ENCODE results near the gene UBE2D1.

UBE2D1 gene

GRCh38 chr10:58326967-58327381 lies 7.8 kb upstream of the UBE2D1 start:
- Mint-ChIP-seq H3K4me3 (no peak overlapping the region), H3K27ac (no peak overlapping the region), H3K27me3 (no peaks in the 10 kb centered on the region), H3K36me3 (no peaks in the 10 kb centered on the region), H3K4me1 (peaks cover 12% of the 10 kb centered on the region), H3K9me3 (no peaks in the 10 kb centered on the region)

GRCh38 chr10:58328233-58328632 lies 6.6 kb upstream of the UBE2D1 start:
- Mint-ChIP-seq H3K27ac (no peak overlapping the region), H3K36me3 (no peaks in the 10 kb centered on the region), H3K4me3 (no peak overlapping the region), H3K4me1 (peaks cover 1% of the 10 kb centered on the region), H3K9me3 (no peaks in the 10 kb centered on the region), H3K27me3 (peaks cover 3% of the 10 kb centered on the region)

DNA sequence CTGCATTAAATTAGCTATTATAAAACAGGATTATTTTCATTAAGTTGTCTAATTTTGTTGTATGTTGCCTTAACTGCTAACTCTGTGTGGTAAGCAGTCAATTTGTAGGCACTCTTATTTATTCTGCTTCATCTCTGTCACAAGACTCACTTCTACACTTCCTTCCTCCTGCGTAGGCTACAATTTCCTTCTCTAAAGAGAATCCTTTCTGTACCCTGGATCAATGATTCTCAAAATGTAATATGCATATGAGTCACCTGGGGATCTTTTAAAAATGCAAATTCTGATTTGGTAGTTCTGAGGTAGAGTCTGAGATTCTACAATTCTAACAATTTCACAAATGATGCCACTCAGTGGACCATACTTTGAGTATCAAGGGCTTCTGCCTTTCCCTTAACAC lies 4.4 kb upstream of the UBE2D1 start:
- no peak overlapping the region for H3K4me3 Mint-ChIP-seq
- no peak overlapping the region for H3K27ac Mint-ChIP-seq
- peaks cover 3% of the 10 kb centered on the region for H3K27me3 Mint-ChIP-seq
- H3K4me1 Mint-ChIP-seq, result peaks cover 7% of the 10 kb centered on the region
- no peaks in the 10 kb centered on the region for H3K36me3 Mint-ChIP-seq
- H3K9me3 Mint-ChIP-seq, result no peaks in the 10 kb centered on the region

DNA sequence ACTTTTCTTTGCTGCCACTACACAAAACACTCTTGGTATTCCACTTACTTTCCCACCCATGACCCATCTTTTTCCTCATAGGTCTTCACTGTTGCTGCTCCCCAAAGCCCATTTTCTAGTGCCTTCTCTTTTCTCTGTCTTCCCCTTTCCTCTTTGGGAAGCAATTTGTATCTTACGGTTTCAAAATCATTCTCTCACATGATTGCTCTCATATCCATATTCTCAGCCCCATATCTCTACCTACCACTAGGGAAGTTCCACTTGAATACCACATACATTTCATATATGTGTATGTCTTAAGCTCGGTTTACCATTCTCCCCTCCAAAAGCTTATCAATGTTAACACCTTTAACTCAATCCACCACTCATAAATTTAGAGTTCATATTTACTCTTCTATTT lies 3.2 kb upstream of the UBE2D1 start:
- H3K4me1 Mint-ChIP-seq, result peaks cover 19% of the 10 kb centered on the region
- H3K36me3 Mint-ChIP-seq, result peaks cover 2% of the 10 kb centered on the region
- peaks cover 3% of the 10 kb centered on the region for H3K27me3 Mint-ChIP-seq
- no peaks in the 10 kb centered on the region for H3K9me3 Mint-ChIP-seq
- no peak overlapping the region for H3K4me3 Mint-ChIP-seq
- H3K27ac Mint-ChIP-seq, result no peak overlapping the region

GRCh38 chr10:58335306-58336005 lies 650 bp downstream of the UBE2D1 start:
- H3K4me1 Mint-ChIP-seq, result peaks cover 45% of the 10 kb centered on the region
- peaks cover 3% of the 10 kb centered on the region for H3K27me3 Mint-ChIP-seq
- H3K9me3 Mint-ChIP-seq, result no peaks in the 10 kb centered on the region
- H3K36me3 Mint-ChIP-seq, result peaks cover 4% of the 10 kb centered on the region
- peak overlapping the region; percentile 98 for H3K4me3 Mint-ChIP-seq
- peak overlapping the region; percentile 97 for H3K27ac Mint-ChIP-seq

GRCh38 chr10:58336242-58336641 lies 1.4 kb downstream of the UBE2D1 start:
- no peak overlapping the region for H3K27ac Mint-ChIP-seq
- peak overlapping the region; percentile 98 for H3K4me3 Mint-ChIP-seq
- peaks cover 3% of the 10 kb centered on the region for H3K27me3 Mint-ChIP-seq
- peaks cover 6% of the 10 kb centered on the region for H3K36me3 Mint-ChIP-seq
- no peaks in the 10 kb centered on the region for H3K9me3 Mint-ChIP-seq
- H3K4me1 Mint-ChIP-seq, result peaks cover 53% of the 10 kb centered on the region

DNA sequence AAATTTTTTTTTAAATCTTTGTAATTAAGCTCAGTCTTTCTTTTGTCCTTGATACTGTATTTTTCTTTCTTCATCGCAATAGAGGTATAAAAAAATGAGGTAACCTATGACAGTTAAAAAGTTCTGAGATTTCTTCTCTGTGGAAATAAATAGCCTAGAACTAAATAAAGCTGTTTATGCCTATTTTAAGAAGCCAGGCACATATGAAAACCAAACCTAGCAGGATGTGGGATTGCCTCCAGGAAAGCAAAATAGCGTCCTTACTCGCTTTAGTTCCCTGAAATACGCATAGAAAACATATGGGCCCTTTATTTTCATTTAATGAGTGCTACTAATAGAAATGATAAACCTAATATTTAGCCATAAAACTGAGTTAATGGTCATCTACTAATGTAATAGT lies 6.6 kb downstream of the UBE2D1 start:
- peaks cover 13% of the 10 kb centered on the region for H3K36me3 Mint-ChIP-seq
- H3K9me3 Mint-ChIP-seq, result no peaks in the 10 kb centered on the region
- H3K4me1 Mint-ChIP-seq, result peaks cover 64% of the 10 kb centered on the region
- no peak overlapping the region for H3K4me3 Mint-ChIP-seq
- H3K27me3 Mint-ChIP-seq, result no peaks in the 10 kb centered on the region
- peak overlapping the region; percentile 12 for H3K27ac Mint-ChIP-seq

DNA sequence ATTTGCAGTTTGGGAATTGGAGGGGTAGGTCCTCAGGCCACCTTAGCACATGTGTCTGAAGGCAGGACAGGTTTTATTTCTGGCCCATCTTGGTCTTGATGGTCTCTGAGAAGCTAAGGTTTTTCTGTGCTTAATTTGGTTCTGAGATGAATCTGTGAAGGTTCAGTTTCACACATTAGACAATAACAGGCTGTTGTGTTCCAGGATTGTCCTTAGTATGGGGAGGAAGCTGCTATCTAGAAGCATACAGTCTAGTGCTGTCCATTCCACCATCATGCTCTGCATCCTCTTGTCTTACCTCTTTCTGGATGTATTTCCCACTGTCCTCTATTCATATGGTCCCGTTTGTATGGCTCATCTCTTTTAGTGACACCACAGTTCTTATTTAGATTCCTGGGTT lies 7.1 kb downstream of the UBE2D1 start:
- peaks cover 61% of the 10 kb centered on the region for H3K4me1 Mint-ChIP-seq
- H3K36me3 Mint-ChIP-seq, result peaks cover 15% of the 10 kb centered on the region
- no peak overlapping the region for H3K27ac Mint-ChIP-seq
- H3K27me3 Mint-ChIP-seq, result no peaks in the 10 kb centered on the region
- no peaks in the 10 kb centered on the region for H3K9me3 Mint-ChIP-seq
- no peak overlapping the region for H3K4me3 Mint-ChIP-seq

GRCh38 chr10:58347967-58348366 lies 13.2 kb downstream of the UBE2D1 start:
- H3K4me3 Mint-ChIP-seq, result no peak overlapping the region
- H3K36me3 Mint-ChIP-seq, result peaks cover 13% of the 10 kb centered on the region
- H3K27me3 Mint-ChIP-seq, result no peaks in the 10 kb centered on the region
- no peaks in the 10 kb centered on the region for H3K9me3 Mint-ChIP-seq
- no peak overlapping the region for H3K27ac Mint-ChIP-seq
- peaks cover 65% of the 10 kb centered on the region for H3K4me1 Mint-ChIP-seq

DNA sequence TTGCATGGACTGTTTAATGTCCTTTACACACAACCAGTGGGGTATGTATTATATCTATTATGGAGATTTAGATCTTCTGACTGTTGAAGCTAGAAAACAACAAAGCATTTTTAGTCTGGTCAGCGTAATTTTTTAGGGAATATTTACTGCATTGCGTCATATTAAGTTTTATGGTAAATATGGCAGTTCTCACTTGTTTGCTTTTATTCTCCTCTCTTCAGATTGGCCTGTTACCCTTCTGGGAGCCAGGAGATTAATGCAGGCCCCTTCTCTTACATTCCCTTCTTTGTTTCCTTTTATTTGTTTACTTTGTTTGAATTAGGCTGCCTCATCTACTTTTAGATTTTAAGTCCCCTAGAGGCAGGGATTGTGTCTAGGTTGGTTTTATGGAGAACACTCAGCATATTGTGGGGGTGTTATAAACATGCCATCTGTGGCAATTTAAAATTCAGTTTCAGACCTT lies 13.8 kb downstream of the UBE2D1 start:
- Mint-ChIP-seq H3K36me3 (peaks cover 10% of the 10 kb centered on the region), H3K27me3 (no peaks in the 10 kb centered on the region), H3K9me3 (no peaks in the 10 kb centered on the region), H3K4me3 (no peak overlapping the region), H3K27ac (no peak overlapping the region), H3K4me1 (peaks cover 62% of the 10 kb centered on the region)

DNA sequence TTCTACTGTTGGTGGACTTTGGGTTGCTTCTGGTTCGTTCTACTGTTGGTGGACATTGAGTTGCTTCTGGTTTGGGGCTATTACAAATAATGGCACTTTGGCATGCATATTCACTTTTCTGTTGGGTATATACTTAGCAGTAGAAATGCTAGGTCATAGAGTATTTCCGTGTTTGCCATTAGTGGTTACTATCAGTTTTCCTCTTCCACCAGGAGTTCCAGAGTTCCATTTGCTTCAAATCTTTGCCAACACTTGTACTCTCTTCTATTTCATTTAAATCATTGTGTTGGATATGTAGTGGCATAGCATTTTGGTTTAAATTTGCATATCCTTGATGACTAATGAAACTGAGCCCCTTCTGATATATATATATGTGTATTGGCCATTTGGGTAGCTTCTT lies 15.2 kb downstream of the UBE2D1 start:
- Mint-ChIP-seq H3K36me3 (peaks cover 10% of the 10 kb centered on the region), H3K27ac (no peak overlapping the region), H3K9me3 (no peaks in the 10 kb centered on the region), H3K4me3 (no peak overlapping the region), H3K4me1 (peaks cover 62% of the 10 kb centered on the region), H3K27me3 (no peaks in the 10 kb centered on the region)

GRCh38 chr10:58350619-58351323 lies 16.0 kb downstream of the UBE2D1 start:
- Mint-ChIP-seq H3K4me3 (no peak overlapping the region), H3K27me3 (no peaks in the 10 kb centered on the region), H3K27ac (no peak overlapping the region), H3K36me3 (peaks cover 7% of the 10 kb centered on the region), H3K9me3 (no peaks in the 10 kb centered on the region), H3K4me1 (peaks cover 69% of the 10 kb centered on the region)

- Mint-ChIP-seq H3K4me1 (peaks cover 74% of the 10 kb centered on the region), H3K27ac (no peak overlapping the region), H3K9me3 (no peaks in the 10 kb centered on the region), H3K4me3 (no peak overlapping the region), H3K36me3 (peaks cover 2% of the 10 kb centered on the region), H3K27me3 (no peaks in the 10 kb centered on the region)
Observed at GRCh38 chr10:58351616-58352578, 17.1 kb downstream of the UBE2D1 start.

DNA sequence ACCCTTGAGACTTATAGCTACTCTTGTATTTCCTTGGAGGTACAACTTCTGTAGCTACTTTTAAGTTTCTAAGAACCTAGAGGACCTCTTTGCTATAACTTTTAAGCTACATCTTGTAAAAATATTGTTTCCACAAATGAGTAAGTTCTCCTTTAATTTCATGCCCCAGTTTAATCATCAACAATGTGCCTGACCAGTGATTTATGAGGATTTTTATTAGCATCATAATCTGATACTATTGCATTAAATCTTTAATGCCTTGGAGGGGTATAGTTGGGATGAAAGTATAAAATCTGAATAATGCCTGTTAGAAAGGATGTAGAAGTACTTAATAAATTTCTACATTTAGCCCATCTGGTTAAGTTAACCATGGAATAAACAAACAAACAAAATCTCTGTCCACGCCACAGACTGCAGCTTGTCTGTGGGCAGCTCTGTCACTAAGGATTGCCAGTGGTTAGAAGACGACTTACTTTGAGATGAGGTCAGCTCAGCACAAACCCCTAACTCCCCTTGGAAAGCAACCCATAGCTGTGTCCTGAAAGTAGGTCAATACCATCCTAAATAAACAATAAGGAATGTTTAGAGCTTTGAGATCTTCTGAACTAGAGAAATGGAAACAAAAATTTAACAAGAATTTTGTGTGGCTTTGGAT lies 18.3 kb downstream of the UBE2D1 start:
- Mint-ChIP-seq H3K27me3 (no peaks in the 10 kb centered on the region), H3K36me3 (no peaks in the 10 kb centered on the region), H3K9me3 (no peaks in the 10 kb centered on the region), H3K4me1 (peaks cover 74% of the 10 kb centered on the region), H3K27ac (no peak overlapping the region), H3K4me3 (no peak overlapping the region)

- no peaks in the 10 kb centered on the region for H3K27me3 Mint-ChIP-seq
- no peak overlapping the region for H3K4me3 Mint-ChIP-seq
- peaks cover 5% of the 10 kb centered on the region for H3K36me3 Mint-ChIP-seq
- no peaks in the 10 kb centered on the region for H3K9me3 Mint-ChIP-seq
- no peak overlapping the region for H3K27ac Mint-ChIP-seq
- H3K4me1 Mint-ChIP-seq, result peaks cover 63% of the 10 kb centered on the region
Observed at GRCh38 chr10:58356756-58357155, 21.9 kb downstream of the UBE2D1 start.

All from activated naive CD4-positive, alpha-beta T cell treated with anti-CD3 and anti-CD28 coated beads, Interleukin-2, amount 50 U/mL, for 24 hours (primary cell).